Neural progenitor cell (in vitro differentiated cells): Measurements from ENCODE around the gene CDH26. TPM values are rescaled to one million over a fixed set of nuclear protein-coding genes. Genes with fewer than 3 reads are reported as not detected.

Experiments used
- DNase-seq: peaks from one replicate; pipeline ENCODE4 v3.0.0-alpha.2; 2016; ENCODE audit warnings: low spot score
- H2AFZ ChIP-seq: fragments of 200-600 bp; sonication (generic); replicated peaks from 2 replicates; pipeline ENCODE4 v1.6.1; 2016; ENCODE audit warnings: antibody characterized with exemption
- H3F3A ChIP-seq: fragments of 200-600 bp; sonication (generic); 2 replicates; pipeline ENCODE4 v1.6.1; 2016; ENCODE audit warnings: antibody characterized with exemption, low read depth
- H3K27ac ChIP-seq: fragments of 200-600 bp; sonication (generic); 2 replicates; pipeline ENCODE4 v1.5.1; 2016; ENCODE audit warnings: mild to moderate bottlenecking
- H3K27me3 ChIP-seq: fragments of 200-600 bp; sonication (generic); 2 replicates; pipeline ENCODE4 v1.6.1; 2016; ENCODE audit warnings: mild to moderate bottlenecking, moderate library complexity
- H3K36me3 ChIP-seq: fragments of 200-600 bp; sonication (generic); 2 replicates; pipeline ENCODE4 v1.5.1; 2016
- H3K4me1 ChIP-seq: fragments of 200-600 bp; sonication (generic); 2 replicates; pipeline ENCODE4 v1.6.1; 2016; ENCODE audit warnings: mixed run types
- H3K4me2 ChIP-seq: fragments of 200-600 bp; sonication (generic); 2 replicates; pipeline ENCODE4 v1.6.1; 2016
- H3K4me3 ChIP-seq: fragments of 200-600 bp; sonication (generic); 2 replicates; pipeline ENCODE4 v1.5.1; 2016
- H3K79me2 ChIP-seq: fragments of 200-600 bp; sonication (generic); 2 replicates; pipeline ENCODE4 v1.6.1; 2016; ENCODE audit warnings: low read depth
- H3K9ac ChIP-seq: fragments of 200-600 bp; sonication (generic); 2 replicates; pipeline ENCODE4 v1.6.1; 2016
- H3K9me3 ChIP-seq: fragments of 200-600 bp; sonication (generic); 2 replicates; pipeline ENCODE4 v1.5.1; 2016; ENCODE audit warnings: low read depth
- H4K20me1 ChIP-seq: fragments of 200-600 bp; sonication (generic); 2 replicates; pipeline ENCODE4 v1.6.1; 2016; ENCODE audit warnings: low read depth
- H3K27ac Mint-ChIP-seq: 3 replicates; pipeline ENCODE4 v1.8.0; 2021; ENCODE audit warnings: mixed read lengths
- H3K27me3 Mint-ChIP-seq: 2 replicates; pipeline ENCODE4 v1.8.0; 2022; ENCODE audit warnings: low read depth, mild to moderate bottlenecking, inconsistent platforms, moderate library complexity, mixed read lengths; ENCODE audit not compliant: insufficient read depth
- H3K36me3 Mint-ChIP-seq: 3 replicates; pipeline ENCODE4 v1.8.0; 2021; ENCODE audit warnings: mixed read lengths
- H3K4me1 Mint-ChIP-seq: 3 replicates; pipeline ENCODE4 v1.8.0; 2021; ENCODE audit warnings: mixed read lengths
- H3K4me3 Mint-ChIP-seq: 3 replicates; pipeline ENCODE4 v1.8.0; 2021; ENCODE audit warnings: mild to moderate bottlenecking, moderate library complexity, mixed read lengths
- H3K9me3 Mint-ChIP-seq: 3 replicates; pipeline ENCODE4 v1.8.0; 2020; ENCODE audit warnings: mixed read lengths
- CTCF ChIP-seq: fragments of 200-600 bp; sonication (generic); IDR thresholded peaks from 2 replicates; pipeline ENCODE4 v1.5.1; 2017; ENCODE audit warnings: antibody characterized with exemption, mild to moderate bottlenecking
- EZH2 ChIP-seq: fragments of 200-600 bp; sonication (generic); IDR thresholded peaks from 2 replicates; pipeline ENCODE4 v1.6.1; 2017; ENCODE audit warnings: antibody characterized with exemption, mild to moderate bottlenecking, moderate library complexity
- EZH2phosphoT487 ChIP-seq: fragments of 200-600 bp; sonication (generic); IDR thresholded peaks from 2 replicates; pipeline ENCODE4 v1.6.1; 2017; ENCODE audit warnings: antibody characterized with exemption
- total RNA-seq: library from RNA; depleted of rRNA; stranded (reverse); fragments of >200 nt; gene quantifications from 2 replicates; pipeline ENCODE4 v1.2.3, GENCODE V29; 2015; ENCODE audit warnings: low replicate concordance

The CDH26 gene
- total RNA-seq, 1 donor from 2014 or later = not detected

- TF ChIP-seq EZH2phosphoT487 (no peak), CTCF (no peak), EZH2 (no peak)
- Mint-ChIP-seq H3K4me1 (no peaks in the 10 kb centered on the region), H3K9me3 (no peaks in the 10 kb centered on the region), H3K27ac (no peak overlapping the region), H3K27me3 (peaks cover 2% of the 10 kb centered on the region), H3K36me3 (no peaks in the 10 kb centered on the region), H3K4me3 (no peak overlapping the region)
- H4K20me1 ChIP-seq = no peaks in the 10 kb centered on the region
- DNase-seq = no peak
- H3F3A ChIP-seq = no peaks in the 10 kb centered on the region
- no peaks in the 10 kb centered on the region for H3K27me3 ChIP-seq
- no peak overlapping the region for H3K27ac ChIP-seq
- H3K4me3 ChIP-seq = no peak overlapping the region
- no peak overlapping the region for H3K4me2 ChIP-seq
- no peaks in the 10 kb centered on the region for H3K79me2 ChIP-seq
- no peak overlapping the region for H3K9ac ChIP-seq
- H2AFZ ChIP-seq = no peak overlapping the region
- no peaks in the 10 kb centered on the region for H3K4me1 ChIP-seq
- no peaks in the 10 kb centered on the region for H3K36me3 ChIP-seq
- H3K9me3 ChIP-seq = no peaks in the 10 kb centered on the region
Observed at GRCh38 chr20:60009318-60009717, 51.1 kb downstream of the CDH26 start.

- peak; percentile 72 for DNase-seq
- H3K27me3 Mint-ChIP-seq = peaks cover 2% of the 10 kb centered on the region
- no peaks in the 10 kb centered on the region for H3K9me3 ChIP-seq
- no peak overlapping the region for H2AFZ ChIP-seq
- H4K20me1 ChIP-seq = no peaks in the 10 kb centered on the region
- H3K27me3 ChIP-seq = no peaks in the 10 kb centered on the region
- H3K4me1 Mint-ChIP-seq = no peaks in the 10 kb centered on the region
- H3K4me2 ChIP-seq = no peak overlapping the region
- H3K4me3 Mint-ChIP-seq = peak overlapping the region; percentile 6
- no peaks in the 10 kb centered on the region for H3K9me3 Mint-ChIP-seq
- H3K27ac ChIP-seq = no peak overlapping the region
- no peaks in the 10 kb centered on the region for H3K4me1 ChIP-seq
- no peaks in the 10 kb centered on the region for H3K79me2 ChIP-seq
- H3K27ac Mint-ChIP-seq = no peak overlapping the region
- TF ChIP-seq CTCF (peak; percentile 60), EZH2phosphoT487 (no peak)
- no peaks in the 10 kb centered on the region for H3K36me3 ChIP-seq
- H3K36me3 Mint-ChIP-seq = no peaks in the 10 kb centered on the region
- H3K4me3 ChIP-seq = no peak overlapping the region
- H3F3A ChIP-seq = no peaks in the 10 kb centered on the region
- no peak overlapping the region for H3K9ac ChIP-seq
Observed at GRCh38 chr20:60009826-60010616, 51.8 kb downstream of the CDH26 start.

GRCh38 chr20:60010689-60011458 is 52.7 kb downstream of the CDH26 start:
- Mint-ChIP-seq H3K9me3 (peaks cover 8% of the 10 kb centered on the region), H3K27me3 (peaks cover 7% of the 10 kb centered on the region), H3K4me3 (peak overlapping the region; percentile 6), H3K4me1 (no peaks in the 10 kb centered on the region), H3K36me3 (no peaks in the 10 kb centered on the region), H3K27ac (peak overlapping the region; percentile 51)
- H3K4me2 ChIP-seq = no peak overlapping the region
- no peaks in the 10 kb centered on the region for H3F3A ChIP-seq
- TF ChIP-seq EZH2phosphoT487 = no peak
- no peak for TF ChIP-seq CTCF
- no peak for TF ChIP-seq EZH2
- H3K4me1 ChIP-seq = no peaks in the 10 kb centered on the region
- no peak overlapping the region for H3K4me3 ChIP-seq
- H3K36me3 ChIP-seq = no peaks in the 10 kb centered on the region
- H3K27me3 ChIP-seq = no peaks in the 10 kb centered on the region
- H3K9ac ChIP-seq = no peak overlapping the region
- H3K27ac ChIP-seq = no peak overlapping the region
- H3K79me2 ChIP-seq = no peaks in the 10 kb centered on the region
- H4K20me1 ChIP-seq = no peaks in the 10 kb centered on the region
- DNase-seq = no peak
- no peak overlapping the region for H2AFZ ChIP-seq
- H3K9me3 ChIP-seq = no peaks in the 10 kb centered on the region
